T-helper 9 cell (primary cell): ENCODE measurements around the gene TMEM204.

ENCODE experiments used
- DNase-seq: peaks from one replicate; pipeline ENCODE4 v3.0.0-alpha.2; 2020

The TMEM204 gene

DNA sequence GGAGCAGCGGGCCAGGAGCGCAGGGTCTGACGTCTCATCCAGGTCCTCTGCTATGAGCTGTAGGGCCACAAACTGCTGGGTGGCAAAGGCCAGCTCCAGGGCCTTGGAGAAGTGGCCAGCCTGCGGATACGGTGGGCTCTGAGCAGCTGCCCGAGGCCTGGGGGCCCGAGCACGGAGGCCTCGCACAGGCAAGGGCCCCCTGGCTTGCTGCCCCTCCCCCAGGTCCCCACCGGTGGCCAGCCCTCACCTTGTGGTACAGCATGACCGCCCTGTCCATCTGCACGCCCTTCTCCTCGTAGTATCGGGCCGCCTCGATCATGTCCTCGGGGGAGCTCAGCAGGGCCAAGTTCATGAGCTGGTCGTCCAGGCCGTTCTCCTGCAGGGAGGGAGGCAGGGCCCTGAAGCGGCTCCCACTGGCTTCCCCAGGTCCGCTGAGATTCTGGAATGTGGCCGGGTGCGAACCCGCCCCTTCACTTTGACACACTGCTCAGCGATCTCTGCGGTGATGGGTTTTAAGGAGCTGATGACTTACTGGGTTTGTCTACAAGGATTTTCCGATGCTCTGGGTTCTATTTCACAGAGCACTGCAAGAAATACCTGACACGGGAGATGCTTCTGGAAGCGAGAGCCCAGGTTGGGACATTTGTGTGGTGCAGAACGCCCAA is 9.8 kb upstream of the TMEM204 start:
- no peak for DNase-seq

DNA sequence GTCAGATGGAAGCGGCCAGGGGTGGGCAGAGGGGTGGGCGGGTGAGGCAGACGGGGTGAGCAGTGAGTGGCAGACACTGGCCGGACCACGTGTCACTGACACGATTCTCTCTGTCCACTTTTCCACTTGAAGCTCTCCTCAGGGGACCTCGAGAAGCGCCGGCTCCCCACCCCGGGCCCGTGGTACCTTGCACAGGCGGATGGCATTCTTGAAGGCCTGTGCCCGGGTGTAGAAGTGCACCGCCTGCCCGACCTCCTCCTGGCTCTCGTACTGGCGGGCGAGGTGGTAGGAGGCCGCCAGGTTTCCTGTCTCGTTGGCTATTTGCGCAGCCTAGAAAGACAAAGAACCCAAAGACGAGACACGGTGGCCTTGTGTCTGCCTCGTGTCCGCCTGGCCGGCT is 9.1 kb upstream of the TMEM204 start:
- no peak for DNase-seq

DNA sequence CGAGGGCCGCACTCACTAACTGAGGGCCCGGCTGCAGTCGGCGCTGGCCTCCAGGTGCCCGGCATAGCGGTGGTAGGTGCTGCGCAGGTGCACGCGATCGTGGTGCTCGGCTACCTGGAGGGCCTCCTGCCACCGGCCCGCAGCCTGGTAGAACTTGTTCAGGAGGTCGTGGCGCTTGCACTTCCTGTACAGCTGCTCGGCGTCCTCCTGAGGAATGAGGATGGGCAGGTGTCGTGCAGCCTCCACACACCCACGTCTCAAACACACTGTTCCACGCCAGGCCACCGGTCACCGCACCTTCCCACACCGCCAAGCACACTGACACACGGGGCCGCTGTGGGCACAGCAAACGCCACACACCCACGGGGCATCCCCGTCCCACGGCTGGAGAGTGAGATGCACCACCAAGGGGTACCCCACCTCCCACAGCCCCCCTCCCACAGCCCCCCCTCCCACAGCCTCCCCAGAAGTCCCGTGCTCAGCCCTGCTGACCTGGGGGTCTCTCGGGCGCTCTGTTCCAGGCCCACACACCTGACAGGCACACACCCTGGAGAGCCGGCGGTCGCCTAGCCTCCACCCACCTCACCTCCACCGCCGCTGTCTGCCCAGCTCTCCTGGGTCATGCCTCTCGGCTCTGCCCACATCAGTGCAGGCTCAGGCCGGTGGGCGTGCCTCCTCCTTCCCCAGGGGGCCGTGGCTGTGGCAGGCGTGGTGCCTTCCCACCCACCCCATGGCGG is 7.4 kb upstream of the TMEM204 start:
- no peak for DNase-seq

DNA sequence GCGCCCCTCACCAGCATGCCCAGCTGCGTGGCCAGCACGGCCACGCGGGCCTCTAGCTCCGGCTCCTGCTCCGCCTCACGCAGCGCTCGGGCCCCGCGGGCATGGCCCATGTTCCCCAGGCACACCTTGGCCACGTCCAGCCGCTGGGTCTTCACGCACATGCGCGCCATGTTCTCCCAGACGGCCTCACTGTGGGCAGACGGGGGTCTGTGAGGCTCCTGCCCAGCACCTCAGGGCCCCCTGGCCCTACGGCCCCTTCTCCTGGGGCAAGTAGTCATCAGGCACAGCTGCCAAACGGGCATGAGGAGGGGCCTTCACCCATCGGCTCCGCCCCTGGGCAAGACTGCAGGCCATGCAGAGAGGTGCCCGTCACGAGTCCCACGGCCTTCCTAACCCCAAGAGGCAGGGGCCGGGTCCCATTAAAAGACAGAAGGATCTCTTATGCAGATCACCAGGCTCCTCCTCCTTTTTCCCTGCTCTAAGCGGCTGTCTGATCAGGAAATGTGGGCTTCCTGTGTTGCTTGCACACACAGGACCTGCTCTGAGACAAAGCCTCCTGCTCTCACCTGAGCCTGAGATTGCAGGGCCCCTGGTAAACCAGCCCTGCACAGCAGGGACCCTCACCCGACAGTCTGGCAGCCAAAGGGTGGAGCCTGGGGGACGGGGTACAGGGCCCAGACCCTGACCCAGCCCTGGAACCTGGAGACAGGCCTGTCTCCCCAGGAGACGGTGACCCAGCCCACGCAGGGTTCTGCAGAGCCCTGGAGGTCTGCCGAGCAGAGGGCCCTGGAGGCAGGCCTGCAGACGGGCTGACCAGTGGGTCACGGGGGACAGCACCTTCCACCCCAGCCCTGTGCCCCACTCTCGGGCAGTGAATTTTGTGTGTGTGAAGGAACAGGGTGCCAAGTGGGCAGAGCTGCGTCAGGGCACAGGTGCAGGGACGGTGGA is 6.6 kb upstream of the TMEM204 start:
- no peak for DNase-seq

DNA sequence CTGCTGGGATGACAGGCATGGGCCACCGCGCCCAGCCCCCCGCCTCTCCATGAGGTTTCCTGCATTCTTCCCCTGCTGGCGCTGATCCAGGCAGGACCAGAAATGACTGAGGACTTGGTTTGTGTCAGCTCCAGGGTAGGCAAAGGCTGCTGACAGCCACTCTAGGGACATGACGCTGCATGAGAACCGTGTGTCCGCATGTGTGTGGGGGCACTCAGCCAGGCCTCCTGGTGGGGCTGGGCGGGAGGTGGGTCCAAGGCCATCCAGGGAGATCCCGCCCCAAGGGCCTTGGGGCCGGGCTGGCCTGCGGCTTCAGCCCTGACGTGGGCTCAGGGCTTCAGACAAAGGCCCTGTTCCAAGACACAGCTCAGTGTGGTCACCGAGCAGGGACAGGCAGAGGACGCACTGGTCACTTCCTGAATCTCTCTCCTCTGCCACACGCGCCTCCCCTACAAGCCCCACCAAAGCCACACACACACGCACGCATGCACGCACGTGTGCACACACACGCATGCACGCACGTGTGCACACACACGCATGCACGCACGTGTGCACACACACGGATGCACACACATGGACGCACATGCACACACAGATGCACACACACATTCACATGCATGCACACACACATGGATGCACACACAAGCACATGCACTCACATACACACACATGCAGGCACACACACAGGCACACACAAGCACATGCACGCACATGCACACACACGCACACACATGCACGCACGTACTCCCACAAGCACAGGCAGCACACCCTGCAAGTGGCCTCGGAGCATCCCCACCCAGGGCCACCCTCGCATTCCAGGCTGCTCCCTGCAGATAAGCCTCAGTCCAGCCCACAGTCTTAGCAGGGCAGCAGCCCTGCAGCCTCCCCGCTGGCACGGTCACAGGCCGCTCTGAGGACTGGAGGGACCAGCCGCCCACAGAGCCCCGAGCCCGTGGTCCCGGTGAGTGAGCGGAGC is 5.3 kb upstream of the TMEM204 start:
- DNase-seq: no peak

GRCh38 chr16:1528921-1529537 is 4.4 kb upstream of the TMEM204 start:
- no peak for DNase-seq

GRCh38 chr16:1530349-1530882 is 3.0 kb upstream of the TMEM204 start:
- DNase-seq: no peak

DNA sequence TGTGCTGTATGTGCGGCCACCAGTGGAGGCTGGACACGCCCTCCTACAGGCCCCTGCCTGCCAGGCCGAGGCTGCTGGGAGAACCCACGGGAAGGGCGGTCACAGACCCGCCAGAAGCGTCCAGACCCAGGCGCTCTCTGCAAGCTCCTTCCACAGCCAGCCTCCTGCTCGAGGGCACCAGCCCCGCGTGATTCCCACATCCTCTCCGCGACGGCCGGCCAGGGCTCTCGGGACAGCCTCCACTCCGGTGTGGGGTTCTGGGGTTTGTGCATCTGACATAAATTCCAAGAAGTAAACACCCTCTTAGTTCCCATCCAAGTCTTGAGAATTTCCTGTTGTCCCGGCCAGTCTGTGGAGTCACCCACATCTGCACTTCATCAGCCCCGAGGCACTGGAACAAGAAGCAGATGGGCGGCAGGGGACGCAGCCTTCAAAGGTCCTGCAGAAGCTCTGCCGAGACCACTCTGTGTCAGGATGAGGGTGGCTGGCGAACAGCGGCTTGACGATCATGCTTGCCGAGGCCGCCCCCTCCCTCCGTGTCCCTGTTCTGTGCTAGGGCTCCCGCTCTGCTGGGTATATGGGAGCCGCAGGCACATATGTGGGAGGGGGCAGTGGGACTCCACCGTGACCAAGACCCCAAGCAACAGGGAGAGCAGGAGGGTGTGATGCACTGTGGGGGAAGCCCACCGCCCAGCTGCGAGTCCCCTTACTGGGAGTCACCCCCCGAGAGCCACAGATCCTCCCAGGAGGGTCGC is 2.4 kb upstream of the TMEM204 start:
- no peak for DNase-seq

GRCh38 chr16:1531638-1531910 is 1.9 kb upstream of the TMEM204 start:
- no peak for DNase-seq

DNA sequence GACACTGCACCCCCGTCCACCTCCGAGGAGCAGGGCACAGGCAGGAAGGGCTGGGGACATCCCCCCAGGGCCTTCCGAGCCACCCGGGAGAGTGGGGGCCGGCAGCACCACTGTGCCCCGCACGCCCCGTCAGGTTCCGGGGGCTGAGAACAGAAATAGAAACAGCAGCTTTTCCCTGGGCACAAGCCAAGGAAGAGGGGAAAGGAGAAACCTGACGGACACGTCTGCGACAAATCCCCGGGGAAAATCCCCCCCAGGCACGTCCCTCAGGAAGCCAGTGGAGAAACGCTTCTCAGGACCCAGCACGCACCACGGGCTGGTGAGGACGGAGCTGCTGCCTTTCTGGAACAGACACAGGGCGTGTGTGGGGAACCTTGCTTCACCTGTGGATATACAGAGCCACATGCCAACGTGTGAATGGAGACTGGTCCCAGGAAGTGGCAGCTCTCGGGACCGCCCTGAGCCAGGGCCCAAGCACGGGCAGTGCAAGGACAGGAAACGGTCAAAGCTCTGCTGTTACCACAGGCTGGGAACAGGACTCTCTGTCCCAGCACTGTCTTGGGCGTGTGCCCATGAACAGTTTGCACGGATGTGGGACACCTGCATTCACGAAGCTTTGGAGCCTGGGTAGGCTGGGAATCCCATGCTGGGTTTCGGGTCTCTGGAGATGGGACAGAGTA is 1.2 kb upstream of the TMEM204 start:
- no peak for DNase-seq

GRCh38 chr16:1532771-1533170 is 695 bp upstream of the TMEM204 start:
- DNase-seq: no peak

- no peak for DNase-seq
These were observed 855 bp downstream of the TMEM204 start for GRCh38 chr16:1534021-1535020.

- no peak for DNase-seq
These were observed 2.2 kb downstream of the TMEM204 start for GRCh38 chr16:1535391-1536291.

- no peak for DNase-seq
These were observed 3.1 kb downstream of the TMEM204 start for GRCh38 chr16:1536601-1537000.

DNA sequence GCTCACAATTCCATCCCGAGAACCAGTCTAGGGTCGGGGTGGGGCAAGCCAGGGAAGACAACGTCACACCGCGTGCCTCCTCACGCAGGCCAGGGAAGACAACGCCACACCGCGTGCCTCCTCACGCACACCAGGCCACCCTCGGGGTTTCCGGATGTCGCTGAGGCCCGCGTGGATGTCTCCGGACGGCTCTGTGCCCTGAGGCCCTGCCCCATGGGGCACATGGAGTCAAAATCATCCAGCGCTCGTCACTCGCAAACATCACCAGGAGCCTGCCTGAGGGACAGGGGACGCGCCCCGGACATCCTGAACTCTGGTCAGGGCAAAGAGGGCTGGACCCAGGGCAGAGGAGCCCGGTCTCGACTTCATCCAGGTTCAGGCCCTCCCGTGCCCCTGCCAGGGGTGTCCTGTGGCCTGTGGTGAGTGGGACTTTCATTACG is 3.7 kb downstream of the TMEM204 start:
- no peak for DNase-seq

GRCh38 chr16:1537763-1538289 is 4.4 kb downstream of the TMEM204 start:
- no peak for DNase-seq

DNA sequence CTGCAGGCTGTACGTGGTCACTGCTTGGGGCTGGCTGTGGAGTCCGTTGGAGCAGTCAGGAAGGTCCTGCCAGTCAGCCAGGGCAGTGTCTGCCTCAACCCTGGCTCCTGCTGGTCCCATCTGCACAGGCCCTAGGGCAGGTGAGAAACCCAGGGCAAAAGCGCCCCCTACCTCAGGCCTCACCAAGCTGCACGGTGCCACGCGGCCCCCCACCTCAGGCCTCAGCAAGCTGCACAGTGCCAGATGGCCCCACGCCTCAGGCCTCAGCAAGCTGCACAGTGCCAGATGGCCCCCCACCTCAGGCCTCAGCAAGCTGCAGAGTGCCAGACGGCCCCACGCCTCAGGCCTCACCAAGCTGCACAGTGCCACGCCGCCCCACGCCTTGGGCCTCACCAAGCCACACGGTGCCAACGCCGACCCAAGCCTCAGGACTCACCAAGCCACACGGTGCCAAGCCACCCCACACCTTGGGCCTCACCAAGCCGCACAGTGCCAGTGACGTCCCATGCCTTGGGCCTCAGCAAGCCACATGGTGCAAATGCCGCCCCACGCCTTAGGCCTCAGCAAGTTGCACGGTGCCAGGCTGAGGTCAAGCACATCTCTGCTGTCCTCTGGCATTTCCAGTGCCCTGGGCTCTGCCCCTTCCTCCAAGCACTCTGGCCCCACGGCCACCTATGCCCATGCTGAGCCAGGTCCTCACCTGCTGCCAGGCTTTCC is 5.5 kb downstream of the TMEM204 start:
- no peak for DNase-seq
